Osteoblast (primary cell): ENCODE results near the gene RLBP1. TPM values are rescaled to one million over a fixed set of nuclear protein-coding genes. Genes with fewer than 3 reads are reported as not detected.
A peak's percentile ranks its signal among the peaks of the same experiment; 100 is the strongest.
"Not testable (repeated sequence)": the region's sequence is repeated elsewhere in the genome, so short reads cannot be mapped to it uniquely, and the experiment has no call there.

Experiments
- DNase-seq: peaks from one replicate; pipeline ENCODE4 v3.0.0; 2011; ENCODE audit warnings: low spot score, mixed read lengths; ENCODE audit not compliant: insufficient read length; ENCODE audit errors: missing footprints
- H2AFZ ChIP-seq: 2 replicates; pipeline ENCODE4 v1.6.0; 2011; ENCODE audit warnings: mild to moderate bottlenecking, low read length
- H3K27ac ChIP-seq: 2 replicates; pipeline ENCODE4 v1.5.1; 2011; ENCODE audit warnings: mild to moderate bottlenecking, low read depth, low read length, moderate library complexity
- H3K27me3 ChIP-seq: 2 replicates; pipeline ENCODE4 v1.6.0; 2012; ENCODE audit warnings: mild to moderate bottlenecking, control low read depth, inconsistent platforms, low read length, moderate library complexity; ENCODE audit not compliant: insufficient read depth
- H3K36me3 ChIP-seq: 2 replicates; pipeline ENCODE4 v1.5.1; 2011; ENCODE audit warnings: mild to moderate bottlenecking, low read length, control low read depth, moderate library complexity; ENCODE audit not compliant: insufficient read depth
- H3K4me1 ChIP-seq: 2 replicates; pipeline ENCODE4 v1.5.1; 2011; ENCODE audit warnings: mild to moderate bottlenecking, low read length, control low read depth, moderate library complexity; ENCODE audit not compliant: insufficient read depth
- H3K4me2 ChIP-seq: 2 replicates; pipeline ENCODE4 v1.6.0; 2011; ENCODE audit warnings: mild to moderate bottlenecking, low read length; ENCODE audit not compliant: insufficient read depth
- H3K4me3 ChIP-seq: fragments of 200-600 bp; sonication (generic); 3 replicates; pipeline ENCODE4 v1.5.1; 2012; ENCODE audit warnings: mild to moderate bottlenecking, low read length, inconsistent platforms; ENCODE audit not compliant: insufficient read depth
- H3K79me2 ChIP-seq: 2 replicates; pipeline ENCODE4 v1.6.0; 2012; ENCODE audit warnings: mild to moderate bottlenecking, low read length, control low read depth, inconsistent platforms; ENCODE audit not compliant: insufficient read depth
- H3K9me3 ChIP-seq: 2 replicates; pipeline ENCODE4 v1.5.1; 2011; ENCODE audit warnings: low read depth, low read length, control low read depth
- H4K20me1 ChIP-seq: 2 replicates; pipeline ENCODE4 v1.6.0; 2012; ENCODE audit warnings: mild to moderate bottlenecking, low read length, control low read depth; ENCODE audit not compliant: insufficient read depth
- total RNA-seq: library from RNA; depleted of rRNA; stranded (reverse); fragments of >200 nt; gene quantifications from 2 replicates; pipeline ENCODE4 v1.2.3, GENCODE V29; 2012
- TF ChIP-seq, protein P1 (sequence below): IDR thresholded peaks from 2 replicates; pipeline ENCODE4 v1.5.1; 2011; ENCODE audit warnings: mild to moderate bottlenecking, low read depth, low read length, moderate library complexity; ENCODE audit errors: extremely low read depth

The RLBP1 gene
- total RNA-seq, 1 donor = under 0.01 TPM

DNA sequence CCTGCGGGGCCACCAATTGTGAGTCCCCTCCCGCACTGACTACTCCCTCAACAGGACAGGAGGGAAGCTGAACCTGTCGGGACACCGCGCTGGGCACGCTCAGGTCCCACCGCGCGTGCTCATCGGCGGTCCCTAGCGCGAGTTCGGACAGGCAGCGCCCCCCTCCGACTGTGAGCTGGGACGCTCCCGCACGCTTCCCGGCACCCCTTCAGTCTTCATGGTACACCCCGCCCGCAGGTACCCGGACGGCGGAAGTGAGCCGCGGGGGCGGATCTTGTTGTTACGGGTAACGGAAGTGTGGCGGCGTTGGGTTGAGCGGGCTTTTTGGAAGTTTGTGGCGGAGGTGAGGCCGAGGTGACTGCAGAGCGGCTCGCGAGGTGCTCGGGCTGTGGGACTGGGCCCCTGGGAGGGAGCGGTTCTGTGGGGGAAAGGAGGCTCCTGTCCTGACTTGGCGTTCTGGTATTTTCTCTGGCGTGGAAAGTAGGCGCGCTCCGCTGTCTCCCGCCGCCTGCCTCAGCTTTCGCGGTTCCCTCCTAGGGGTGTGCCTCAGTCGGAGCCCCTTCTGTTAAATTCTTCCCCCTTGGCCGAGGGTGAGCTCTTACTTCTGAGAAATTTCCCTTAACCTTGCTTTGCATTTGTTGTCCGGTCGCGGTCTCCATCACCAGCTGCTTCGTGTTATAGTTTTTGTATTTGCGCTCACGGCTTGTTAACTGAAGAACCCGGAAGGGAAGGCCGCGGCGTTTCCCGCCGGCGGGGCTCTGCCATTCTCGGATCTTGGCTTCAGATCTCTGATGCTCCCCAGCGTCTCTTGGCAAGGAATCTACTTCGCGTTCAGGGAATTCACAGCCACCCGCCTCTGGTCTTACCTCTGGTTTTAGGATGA lies 22.6 kb upstream of the RLBP1 start, which contains the start of gene FANCI:
TSS of gene FANCI (plus strand) at position 289 of the 883 bp plus-strand sequence. CDS start 3,669 bp downstream, outside the sequence.
- Histone ChIP-seq H3K4me2 (peak within 1 kb of the TSS; percentile 84), H3K36me3 (peaks cover 4% of the 10 kb centered on the region), H3K79me2 (peaks cover 22% of the 10 kb centered on the region), H4K20me1 (no peaks in the 10 kb centered on the region), H3K4me3 (peak within 1 kb of the TSS; percentile 90), H3K27ac (peak within 1 kb of the TSS; percentile 19), H3K9me3 (no peaks in the 10 kb centered on the region), H3K27me3 (no peaks in the 10 kb centered on the region), H3K4me1 (peaks cover 15% of the 10 kb centered on the region), H2AFZ (peak within 1 kb of the TSS; percentile 98)
- peak; percentile 94 for DNase-seq
- TF ChIP-seq, protein P1, sequence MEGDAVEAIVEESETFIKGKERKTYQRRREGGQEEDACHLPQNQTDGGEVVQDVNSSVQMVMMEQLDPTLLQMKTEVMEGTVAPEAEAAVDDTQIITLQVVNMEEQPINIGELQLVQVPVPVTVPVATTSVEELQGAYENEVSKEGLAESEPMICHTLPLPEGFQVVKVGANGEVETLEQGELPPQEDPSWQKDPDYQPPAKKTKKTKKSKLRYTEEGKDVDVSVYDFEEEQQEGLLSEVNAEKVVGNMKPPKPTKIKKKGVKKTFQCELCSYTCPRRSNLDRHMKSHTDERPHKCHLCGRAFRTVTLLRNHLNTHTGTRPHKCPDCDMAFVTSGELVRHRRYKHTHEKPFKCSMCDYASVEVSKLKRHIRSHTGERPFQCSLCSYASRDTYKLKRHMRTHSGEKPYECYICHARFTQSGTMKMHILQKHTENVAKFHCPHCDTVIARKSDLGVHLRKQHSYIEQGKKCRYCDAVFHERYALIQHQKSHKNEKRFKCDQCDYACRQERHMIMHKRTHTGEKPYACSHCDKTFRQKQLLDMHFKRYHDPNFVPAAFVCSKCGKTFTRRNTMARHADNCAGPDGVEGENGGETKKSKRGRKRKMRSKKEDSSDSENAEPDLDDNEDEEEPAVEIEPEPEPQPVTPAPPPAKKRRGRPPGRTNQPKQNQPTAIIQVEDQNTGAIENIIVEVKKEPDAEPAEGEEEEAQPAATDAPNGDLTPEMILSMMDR = peak; percentile 51

DNA sequence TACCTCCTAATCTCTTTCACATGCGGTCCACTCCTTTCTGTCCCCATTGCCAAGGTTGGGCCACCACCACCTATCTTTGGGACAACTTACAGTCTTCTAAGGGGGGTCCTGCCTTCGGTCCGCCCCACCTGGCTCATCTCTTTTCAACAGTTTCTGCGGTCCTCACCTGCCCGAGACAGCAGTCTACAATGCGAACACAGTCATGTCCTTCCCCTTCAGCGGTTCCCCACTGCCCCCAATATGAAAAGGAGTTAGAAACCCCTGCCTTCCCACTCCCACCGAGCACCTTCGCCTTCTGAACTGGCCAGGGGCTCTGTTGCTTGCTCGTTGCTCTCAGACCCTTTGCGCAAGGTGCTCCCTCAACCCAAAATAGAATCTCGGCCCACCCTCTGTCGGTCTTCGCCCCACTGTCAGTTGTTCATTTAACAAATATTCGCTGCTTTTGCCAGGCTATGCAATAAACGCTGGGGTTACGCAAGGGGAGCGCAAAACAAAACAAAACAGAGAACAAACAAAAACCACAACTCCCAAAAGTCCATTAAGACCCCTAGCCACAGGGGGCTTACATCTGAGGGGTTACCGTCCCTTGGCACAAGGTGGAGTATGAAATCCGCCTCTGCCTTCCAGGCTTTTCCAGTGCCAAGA lies 21.8 kb upstream of the RLBP1 start:
- peak overlapping the region; percentile 19 for H3K27ac ChIP-seq
- DNase-seq = no peak

DNA sequence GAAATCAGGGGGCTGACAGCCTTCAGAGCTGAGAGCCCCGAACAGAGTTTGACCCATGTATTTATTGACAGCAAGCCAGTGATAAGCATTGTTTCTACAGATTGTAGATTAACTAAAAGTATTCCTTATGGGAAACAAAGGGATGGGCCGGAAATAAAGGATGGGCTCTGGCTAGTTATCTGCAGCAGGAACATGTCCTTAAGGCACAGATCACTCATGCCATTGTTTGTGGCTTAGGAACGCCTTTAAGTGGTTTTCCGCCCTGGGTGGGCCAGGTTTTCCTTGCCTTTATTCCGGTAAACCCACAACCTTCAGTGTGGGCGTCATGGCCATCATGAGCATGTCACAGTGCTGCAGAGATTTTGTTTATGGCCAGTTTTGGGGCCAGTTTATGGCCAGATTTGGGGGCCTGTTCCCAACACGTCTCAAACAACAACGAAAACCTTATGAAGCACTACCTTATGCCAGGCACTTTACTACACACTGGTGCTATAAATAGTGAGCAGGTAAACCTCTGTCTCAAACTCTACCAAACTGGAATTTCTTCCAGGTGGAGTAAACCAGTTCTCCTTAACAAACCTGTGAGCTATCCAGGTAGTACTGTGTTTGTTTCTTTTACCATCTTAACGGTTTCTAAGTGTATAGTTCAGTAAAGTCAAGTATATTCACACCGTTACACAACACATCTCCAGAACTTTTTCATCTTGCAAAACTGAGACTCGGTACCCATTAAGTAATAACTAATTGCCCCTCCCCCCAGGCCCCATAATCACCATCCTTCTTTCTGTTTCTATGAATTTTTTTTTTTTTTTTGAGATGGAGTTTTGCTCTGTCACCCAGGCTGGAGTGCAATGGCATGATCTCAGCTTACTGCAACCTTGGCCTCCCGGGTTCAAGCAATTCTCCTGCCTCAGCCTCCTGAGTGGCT lies 18.8 kb upstream of the RLBP1 start:
- H3K9me3 ChIP-seq, H2AFZ ChIP-seq, H3K27ac ChIP-seq, H3K4me1 ChIP-seq, H3K27me3 ChIP-seq, H3K36me3 ChIP-seq, H3K4me3 ChIP-seq, H3K79me2 ChIP-seq, H4K20me1 ChIP-seq, H3K4me2 ChIP-seq, DNase-seq: not testable (repeated sequence)

More for the DNA sequence above, 21.8 kb upstream of the RLBP1 start:
- peak overlapping the region; percentile 90 for H3K4me3 ChIP-seq
- peaks cover 15% of the 10 kb centered on the region for H3K4me1 ChIP-seq
- peaks cover 6% of the 10 kb centered on the region for H3K27me3 ChIP-seq
- H3K79me2 ChIP-seq = peaks cover 22% of the 10 kb centered on the region
- peak overlapping the region; percentile 84 for H3K4me2 ChIP-seq
- TF ChIP-seq, protein P1 = no peak
- peak overlapping the region; percentile 98 for H2AFZ ChIP-seq
- H3K9me3 ChIP-seq = no peaks in the 10 kb centered on the region
- no peaks in the 10 kb centered on the region for H4K20me1 ChIP-seq
- peaks cover 4% of the 10 kb centered on the region for H3K36me3 ChIP-seq

DNA sequence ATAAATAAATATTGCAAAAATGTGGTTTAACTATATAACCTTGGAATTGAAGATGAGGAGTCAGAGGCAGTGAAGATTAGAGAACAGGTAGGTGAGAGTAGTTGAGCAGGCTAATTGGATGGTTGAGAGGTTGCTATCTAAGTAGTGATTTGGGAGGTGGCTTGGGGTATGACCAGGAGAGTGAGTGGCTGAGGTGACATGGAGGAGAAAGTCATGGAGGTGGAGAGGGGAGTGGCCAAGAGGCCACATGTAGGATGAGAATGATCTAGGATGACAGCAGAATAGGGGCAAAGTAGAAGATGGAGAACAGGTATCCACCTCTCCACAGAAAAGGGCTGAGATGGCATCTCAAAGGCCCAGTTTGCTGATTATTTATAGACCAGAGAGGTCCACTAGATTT lies 10.5 kb upstream of the RLBP1 start:
- DNase-seq = no peak
- Histone ChIP-seq H2AFZ (no peak overlapping the region), H3K9me3 (no peaks in the 10 kb centered on the region), H3K4me2 (no peak overlapping the region), H3K27me3 (peaks cover under 1% of the 10 kb centered on the region), H4K20me1 (no peaks in the 10 kb centered on the region), H3K4me3 (no peak overlapping the region), H3K4me1 (peaks cover 7% of the 10 kb centered on the region), H3K36me3 (no peaks in the 10 kb centered on the region), H3K79me2 (no peaks in the 10 kb centered on the region), H3K27ac (no peak overlapping the region)
- TF ChIP-seq, protein P1 = no peak
